GM18505 (cell line): ENCODE results near the gene SMARCA1.
"Not testable (repeated sequence)": the region's sequence is repeated elsewhere in the genome, so short reads cannot be mapped to it uniquely, and the experiment has no call there.

ENCODE experiments used
- ATAC-seq: cut with Tn5 transposase; IDR thresholded peaks from one replicate; pipeline ENCODE4 v1.9.1; 2021; ENCODE audit not compliant: unreplicated experiment
- POLR2A ChIP-seq: IDR thresholded peaks from 4 replicates; pipeline ENCODE4 v1.6.1; 2011; ENCODE audit warnings: borderline replicate concordance; ENCODE audit not compliant: insufficient read depth, insufficient read length; ENCODE audit errors: extremely low read depth

SMARCA1 gene, protein sequence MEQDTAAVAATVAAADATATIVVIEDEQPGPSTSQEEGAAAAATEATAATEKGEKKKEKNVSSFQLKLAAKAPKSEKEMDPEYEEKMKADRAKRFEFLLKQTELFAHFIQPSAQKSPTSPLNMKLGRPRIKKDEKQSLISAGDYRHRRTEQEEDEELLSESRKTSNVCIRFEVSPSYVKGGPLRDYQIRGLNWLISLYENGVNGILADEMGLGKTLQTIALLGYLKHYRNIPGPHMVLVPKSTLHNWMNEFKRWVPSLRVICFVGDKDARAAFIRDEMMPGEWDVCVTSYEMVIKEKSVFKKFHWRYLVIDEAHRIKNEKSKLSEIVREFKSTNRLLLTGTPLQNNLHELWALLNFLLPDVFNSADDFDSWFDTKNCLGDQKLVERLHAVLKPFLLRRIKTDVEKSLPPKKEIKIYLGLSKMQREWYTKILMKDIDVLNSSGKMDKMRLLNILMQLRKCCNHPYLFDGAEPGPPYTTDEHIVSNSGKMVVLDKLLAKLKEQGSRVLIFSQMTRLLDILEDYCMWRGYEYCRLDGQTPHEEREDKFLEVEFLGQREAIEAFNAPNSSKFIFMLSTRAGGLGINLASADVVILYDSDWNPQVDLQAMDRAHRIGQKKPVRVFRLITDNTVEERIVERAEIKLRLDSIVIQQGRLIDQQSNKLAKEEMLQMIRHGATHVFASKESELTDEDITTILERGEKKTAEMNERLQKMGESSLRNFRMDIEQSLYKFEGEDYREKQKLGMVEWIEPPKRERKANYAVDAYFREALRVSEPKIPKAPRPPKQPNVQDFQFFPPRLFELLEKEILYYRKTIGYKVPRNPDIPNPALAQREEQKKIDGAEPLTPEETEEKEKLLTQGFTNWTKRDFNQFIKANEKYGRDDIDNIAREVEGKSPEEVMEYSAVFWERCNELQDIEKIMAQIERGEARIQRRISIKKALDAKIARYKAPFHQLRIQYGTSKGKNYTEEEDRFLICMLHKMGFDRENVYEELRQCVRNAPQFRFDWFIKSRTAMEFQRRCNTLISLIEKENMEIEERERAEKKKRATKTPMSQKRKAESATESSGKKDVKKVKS

DNA sequence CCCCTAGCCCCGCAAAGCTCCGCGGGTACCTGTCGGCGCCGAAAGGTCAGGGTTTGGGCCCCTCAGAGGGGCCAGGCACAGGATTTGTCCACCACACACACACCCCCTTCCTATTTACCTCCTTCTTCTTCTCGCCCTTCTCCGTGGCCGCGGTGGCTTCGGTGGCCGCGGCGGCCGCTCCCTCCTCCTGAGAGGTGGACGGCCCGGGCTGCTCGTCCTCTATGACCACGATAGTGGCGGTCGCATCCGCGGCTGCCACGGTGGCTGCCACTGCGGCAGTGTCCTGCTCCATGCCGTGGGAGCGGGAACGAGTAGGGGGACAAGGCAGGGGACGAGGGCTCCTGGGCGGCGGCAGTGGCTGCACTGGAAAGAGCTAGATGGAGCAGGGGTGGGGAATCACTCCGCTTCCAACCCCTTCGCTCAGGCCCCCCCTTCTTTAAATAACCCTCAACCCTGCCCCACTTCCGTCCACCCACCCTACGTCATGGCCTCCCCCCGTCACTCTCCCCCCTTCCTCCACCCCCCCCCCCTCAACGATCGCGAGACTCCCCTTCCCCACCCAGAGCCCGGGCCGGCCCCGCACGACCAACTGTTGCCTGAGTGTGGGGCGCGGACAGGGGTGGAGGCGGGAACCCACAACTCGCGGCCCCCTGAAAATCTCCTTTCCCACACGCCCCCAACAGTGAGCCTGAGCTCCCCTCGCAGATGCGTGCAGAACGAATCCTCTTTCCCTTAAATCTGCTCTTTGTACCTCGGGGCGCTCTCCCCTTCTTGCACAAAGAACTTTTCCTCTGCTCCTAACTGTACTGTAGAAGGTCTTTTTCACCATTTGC is at the start of gene SMARCA1:
SMARCA1 (minus strand) TSS at position 412 of the 833 bp plus-strand sequence; CDS start at position 292, 120 bp downstream.
- ATAC-seq, result no peak

DNA sequence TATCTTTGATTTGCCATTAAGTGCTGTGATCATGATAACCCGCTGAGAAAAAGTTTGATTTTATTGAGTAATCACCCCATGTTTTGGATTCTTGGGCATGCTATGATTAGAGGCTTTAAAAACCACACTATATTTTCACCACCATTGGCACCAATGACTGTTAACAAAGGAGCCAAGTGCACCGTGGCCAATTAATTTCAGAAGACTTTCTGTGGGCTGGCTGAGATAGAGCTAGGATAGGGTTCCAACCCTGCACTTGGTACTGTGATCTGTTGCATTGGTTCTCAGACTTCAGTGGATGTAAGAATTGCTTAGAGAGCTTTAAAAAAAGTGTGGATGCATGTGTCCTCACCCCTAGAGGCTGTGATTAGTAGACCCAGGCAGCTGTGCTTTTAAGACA is 49.1 kb upstream of the SMARCA1 start:
- ATAC-seq, result no peak
- no peak for TF ChIP-seq POLR2A

More for the DNA sequence above, at the start of gene SMARCA1:
- TF ChIP-seq POLR2A, result no peak

DNA sequence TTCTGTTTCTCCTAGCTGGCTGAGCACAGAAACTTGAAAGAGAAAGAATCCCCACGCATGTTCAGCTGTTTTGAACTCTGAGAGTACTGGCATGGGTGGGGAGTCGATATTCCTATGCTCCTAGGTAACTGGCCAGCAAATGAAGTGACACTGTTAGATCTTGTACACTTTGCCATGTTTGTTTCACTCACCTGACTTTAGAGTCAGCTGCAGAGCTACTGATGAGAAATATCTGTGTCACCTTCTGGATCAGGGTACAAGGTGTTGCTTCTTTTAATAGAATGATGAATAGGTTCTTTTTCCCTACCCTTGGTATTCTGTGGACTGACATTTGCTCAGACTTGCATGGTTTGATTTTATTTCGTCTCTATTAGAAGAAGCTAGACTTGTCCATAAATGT is 45.1 kb upstream of the SMARCA1 start:
- no peak for TF ChIP-seq POLR2A
- ATAC-seq, result no peak

DNA sequence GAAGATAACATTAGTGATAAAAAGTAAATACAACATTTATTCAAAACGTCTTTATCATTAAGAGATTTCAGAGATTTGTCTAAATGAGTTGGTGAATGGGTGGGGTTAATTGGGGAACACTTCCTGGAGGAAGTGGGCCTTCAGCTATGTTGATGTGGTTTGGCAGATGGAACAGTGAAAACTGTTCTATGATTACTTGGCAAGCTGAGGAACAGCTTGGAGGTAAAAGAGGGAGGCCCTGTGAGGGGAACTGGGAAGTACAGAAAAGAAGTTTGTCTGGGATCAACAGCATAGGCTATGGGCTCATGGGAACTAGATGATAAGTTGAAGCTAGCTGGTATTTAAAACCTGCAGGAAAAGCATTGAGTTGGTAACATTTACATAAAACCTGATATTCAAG is 42.8 kb upstream of the SMARCA1 start:
- TF ChIP-seq POLR2A, result no peak
- ATAC-seq, result no peak

DNA sequence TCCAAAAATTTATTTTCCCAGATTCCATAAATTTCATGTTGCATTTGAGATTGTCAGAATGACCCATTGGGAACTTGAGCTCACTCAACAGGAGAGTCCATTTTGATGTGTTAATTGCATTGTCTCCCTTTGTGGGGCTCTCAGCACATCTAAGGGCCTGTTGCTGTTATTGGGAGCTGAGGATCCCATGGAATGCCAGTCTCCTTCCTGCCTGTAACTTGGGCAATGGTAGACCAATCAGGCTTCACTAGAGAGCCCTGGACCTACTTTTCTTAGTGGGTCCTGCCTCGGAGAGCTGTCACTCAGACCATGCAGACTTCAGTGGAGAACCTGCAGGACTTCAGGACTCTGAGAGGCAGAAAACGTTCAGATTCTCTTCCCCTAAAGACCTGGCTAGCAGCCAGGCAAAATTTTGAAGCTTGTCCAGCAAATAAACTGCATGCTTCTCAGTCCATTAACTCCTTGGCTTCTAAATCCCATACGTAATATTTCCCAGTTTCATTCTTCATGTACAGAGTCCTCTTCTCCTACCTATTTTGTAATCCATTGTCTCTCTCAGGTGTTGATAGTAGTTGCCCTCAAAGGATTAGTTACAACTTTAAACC is 41.9 kb upstream of the SMARCA1 start:
- no peak for TF ChIP-seq POLR2A
- ATAC-seq, result no peak

DNA sequence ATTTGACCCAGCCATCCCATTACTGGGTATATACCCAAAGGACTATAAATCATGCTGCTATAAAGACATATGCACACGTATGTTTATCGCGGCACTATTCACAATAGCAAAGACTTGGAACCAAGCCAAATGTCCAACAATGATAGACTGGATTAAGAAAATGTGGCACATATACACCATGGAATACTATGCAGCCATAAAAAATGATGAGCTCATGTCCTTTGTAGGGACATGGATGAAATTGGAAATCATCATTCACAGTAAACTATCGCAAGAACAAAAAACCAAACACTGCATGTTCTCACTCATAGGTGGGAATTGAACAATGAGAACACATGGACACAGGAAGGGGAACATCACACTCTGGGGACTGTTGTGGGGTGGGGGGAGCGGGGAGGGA is 41.1 kb upstream of the SMARCA1 start:
- not testable (repeated sequence) for ATAC-seq

DNA sequence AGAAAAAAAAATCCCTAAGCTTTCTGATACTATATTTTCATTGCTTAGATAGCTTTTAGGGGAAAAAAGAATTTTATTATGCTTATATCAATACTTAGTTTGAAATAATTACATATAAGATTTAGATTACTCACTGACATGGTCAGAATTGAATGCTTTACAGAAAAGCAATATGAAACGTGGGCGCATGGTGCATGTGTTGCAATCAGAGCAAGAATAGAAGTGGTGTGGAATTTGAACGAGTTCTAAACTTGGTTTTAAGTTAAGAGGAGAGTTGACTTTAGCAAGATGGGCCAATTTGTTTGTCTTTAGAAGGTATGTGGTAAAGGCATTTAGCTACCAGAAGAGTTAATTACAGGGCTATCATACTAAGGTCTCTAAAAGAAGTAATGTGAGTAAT is 38.2 kb upstream of the SMARCA1 start:
- no peak for ATAC-seq
- TF ChIP-seq POLR2A, result no peak

DNA sequence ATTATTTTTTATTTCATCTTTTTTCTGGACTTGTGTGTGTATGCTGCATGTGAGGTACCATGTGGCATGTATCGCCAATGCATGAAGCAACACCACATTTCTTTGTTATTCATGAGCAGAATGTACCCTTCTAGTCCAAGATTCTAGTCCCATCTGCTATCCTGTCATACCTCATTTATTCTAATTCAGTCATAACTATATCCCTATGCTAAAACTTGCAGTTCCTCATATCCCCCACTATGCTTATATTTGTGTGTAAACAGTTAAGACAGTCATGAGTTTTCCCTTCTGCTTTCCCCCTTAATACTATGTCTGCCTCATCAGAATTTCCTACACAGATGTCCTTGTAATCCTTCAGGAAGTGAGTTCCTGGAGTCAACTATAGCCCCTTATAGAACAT is 36.5 kb upstream of the SMARCA1 start:
- TF ChIP-seq POLR2A, result no peak
- ATAC-seq, result no peak

DNA sequence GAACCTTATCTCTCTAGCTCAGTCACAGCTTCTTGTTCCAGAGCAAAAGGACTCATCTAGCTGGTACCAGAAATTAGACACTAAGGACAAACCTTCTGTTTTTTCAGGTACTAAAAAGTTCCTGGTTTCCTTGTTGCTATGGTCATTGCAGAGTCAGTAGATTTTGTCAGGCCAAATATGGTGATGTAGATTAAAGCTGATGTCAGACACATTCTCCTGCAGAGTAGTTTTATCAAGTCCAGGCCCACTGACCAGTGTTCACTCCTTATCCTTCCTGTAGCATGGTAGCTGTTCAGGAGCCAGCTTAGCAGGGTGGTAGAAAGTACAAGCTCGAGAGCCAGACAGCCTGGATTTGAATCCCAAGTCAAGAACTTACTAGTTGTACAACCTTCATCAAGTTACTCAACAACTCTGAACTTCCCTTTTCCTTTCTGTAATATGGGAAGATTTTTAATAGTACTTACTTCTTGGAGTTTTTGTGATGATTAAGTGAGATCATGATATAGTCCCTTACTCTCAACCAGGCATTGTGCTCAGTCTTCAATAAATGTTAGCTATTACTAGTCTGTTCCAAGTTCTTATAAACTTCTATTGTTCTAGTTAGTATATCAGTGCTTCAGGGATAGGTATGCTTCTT is 34.7 kb upstream of the SMARCA1 start:
- no peak for TF ChIP-seq POLR2A
- ATAC-seq, result no peak

DNA sequence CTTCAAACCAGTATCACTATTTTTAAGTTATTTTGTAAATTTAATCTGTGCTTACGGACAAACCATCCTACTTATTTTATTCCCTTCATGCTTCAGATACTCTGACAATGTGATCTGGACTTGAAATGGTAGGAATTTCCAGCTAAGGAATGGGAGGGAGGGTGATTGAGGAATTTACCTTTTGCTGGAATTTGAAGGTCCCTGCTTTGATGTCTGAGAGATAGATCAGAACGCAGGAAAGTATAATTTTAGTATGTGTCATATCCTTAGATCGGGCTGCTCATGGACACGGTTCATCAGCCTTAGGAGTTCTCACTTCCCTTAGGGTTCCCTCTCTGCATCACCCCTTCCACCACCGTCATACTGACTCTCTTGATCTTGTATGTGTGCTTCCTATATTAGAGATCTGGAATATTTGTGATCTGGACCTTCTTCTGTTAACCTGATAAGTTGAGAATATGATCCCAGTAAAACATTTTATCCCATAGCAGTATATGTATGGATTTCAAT is 33.6 kb upstream of the SMARCA1 start:
- no peak for TF ChIP-seq POLR2A
- no peak for ATAC-seq

DNA sequence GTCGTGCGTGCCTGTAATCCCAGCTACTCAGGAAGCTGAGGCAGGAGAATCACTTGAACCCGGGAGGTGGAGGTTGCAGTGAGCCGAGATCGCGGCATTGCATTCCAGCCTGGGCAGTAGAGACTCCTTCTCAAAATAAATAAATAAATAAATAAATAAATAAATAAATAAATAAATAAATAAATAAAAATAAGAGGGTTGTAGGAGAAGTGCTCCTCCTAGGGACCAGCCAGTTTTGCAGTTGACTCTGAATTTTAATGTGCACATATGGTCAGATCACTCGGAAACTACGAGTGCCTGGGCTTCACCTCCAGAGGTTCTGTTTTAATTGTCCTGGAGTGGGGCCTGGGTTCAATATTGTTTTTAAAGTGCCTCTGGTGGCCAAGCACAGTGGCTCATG is 31.5 kb upstream of the SMARCA1 start:
- ATAC-seq, result not testable (repeated sequence)
